HepG2 (cell line): Measurements from ENCODE around the gene ATP8A2. TPM values are rescaled to one million over a fixed set of nuclear protein-coding genes. Genes with fewer than 3 reads are reported as not detected.

Experiments used
- ATAC-seq: fragments of 200-7000 bp; cut with Tn5 transposase; 3 replicates; pipeline ENCODE4 v1.9.1; 2020; ENCODE audit warnings: mild to moderate bottlenecking, moderate library complexity
- BruUV-seq: library from RNA; stranded (reverse); fragments of 400-500 nt; replicated peaks from 2 replicates; lab custom pipeline; 2021; lab: Mats Ljungman, UMichigan
- CTCF ChIA-PET: fragments of 300-600 bp; formaldehyde crosslinking; extraction: SDS; loops from one replicate; lab custom pipeline; 2021; ENCODE audit warnings: low total read pairs, inconsistent platforms, low intra/inter-chr PET ratio; lab: Yijun Ruan, JAX
- POLR2A ChIA-PET: fragments of 350-600 bp; sonication (Branson Sonifier 250); formaldehyde crosslinking; loops from one replicate; lab custom pipeline; 2020; ENCODE audit warnings: antibody characterized with exemption, inconsistent platforms; lab: Yijun Ruan, JAX
- DNase-seq: peaks from one replicate; pipeline ENCODE4 v3.0.0-alpha.2; 2015; ENCODE audit warnings: low spot score
- FAIRE-seq: peaks from 3 replicates; lab custom pipeline; 2011; peaks lifted over from hg19 to GRCh38; lab: Jason Lieb, UNC
- H2AFZ ChIP-seq: one replicate; pipeline ENCODE4 v1.6.1; 2011; ENCODE audit warnings: low read length, inconsistent platforms
- H3K27ac ChIP-seq: fragments of 300-600 bp; 3 replicates; pipeline ENCODE4 v1.8.0; 2011; ENCODE audit warnings: mixed run types, mild to moderate bottlenecking, mixed read lengths, low read length, inconsistent platforms; ENCODE audit not compliant: insufficient read depth; ENCODE audit errors: extremely low read length
- H3K27me3 ChIP-seq, 2 experiments: fragments of 200-600 bp in 1 of 2; 2 replicates in 1 of 2; 3 replicates in 1 of 2; pipeline versions ENCODE4 v1.6.0 to v1.8.0; 2011; ENCODE audit warnings: low read length in 2 of 2, mild to moderate bottlenecking in 2 of 2, moderate library complexity in 2 of 2, inconsistent platforms in 1 of 2; ENCODE audit not compliant: insufficient read depth in 2 of 2, control insufficient read depth in 1 of 2
- H3K36me3 ChIP-seq, 2 experiments: fragments of 200-600 bp in 1 of 2; replicated peaks in 1 of 2; 2 replicates in 1 of 2; 3 replicates in 1 of 2; pipeline versions ENCODE4 v1.5.1 to v1.8.0; 2011; ENCODE audit warnings: low read length in 2 of 2, inconsistent platforms in 1 of 2; ENCODE audit not compliant: insufficient read depth in 2 of 2, control insufficient read depth in 1 of 2
- H3K4me1 ChIP-seq: 2 replicates; pipeline ENCODE4 v1.5.1; 2012; ENCODE audit warnings: low read length, inconsistent platforms; ENCODE audit not compliant: insufficient read depth
- H3K4me2 ChIP-seq: 2 replicates; pipeline ENCODE4 v1.6.0; 2011; ENCODE audit warnings: low read depth, low read length, inconsistent platforms
- H3K4me3 ChIP-seq, 3 experiments: fragments of 200-600 bp in 1 of 3; sonication (generic), shearing (Covaris generic) in 1 of 3; replicated peaks in 1 of 3; 2 replicates each; pipeline ENCODE4 v1.5.1; 2011 to 2016; ENCODE audit warnings: low read length in 3 of 3, inconsistent platforms in 2 of 3, low read depth in 2 of 3, mild to moderate bottlenecking in 2 of 3, control low read depth in 1 of 3, mixed read lengths in 1 of 3; ENCODE audit not compliant: insufficient read depth in 1 of 3
- H3K79me2 ChIP-seq: one replicate; pipeline ENCODE4 v1.6.1; 2011; ENCODE audit warnings: low read length, inconsistent platforms; ENCODE audit not compliant: insufficient read depth
- H3K9ac ChIP-seq: 2 replicates; pipeline ENCODE4 v1.6.0; 2011; ENCODE audit warnings: mild to moderate bottlenecking, low read depth, low read length, inconsistent platforms; ENCODE audit not compliant: insufficient read depth
- H3K9me3 ChIP-seq: 2 replicates; pipeline ENCODE4 v1.5.1; 2012; ENCODE audit warnings: mild to moderate bottlenecking, low read length
- H4K20me1 ChIP-seq: 2 replicates; pipeline ENCODE4 v1.6.0; 2011; ENCODE audit warnings: inconsistent platforms, mild to moderate bottlenecking, low read length, moderate library complexity; ENCODE audit not compliant: insufficient read depth
- E2F5 ChIP-seq: sonication (generic); formaldehyde crosslinking; conservative IDR thresholded peaks from 2 replicates; pipeline ENCODE4 v1.4.0; 2020; ENCODE audit warnings: missing genetic modification reagents
- IRF2 ChIP-seq: IDR thresholded peaks from 2 replicates; pipeline ENCODE4 v1.6.1; 2018; ENCODE audit warnings: missing genetic modification reagents, missing compliant biosample characterization
- MYC ChIP-seq: sonication (generic); formaldehyde crosslinking; IDR thresholded peaks from 2 replicates; pipeline ENCODE4 v1.9.0; 2021; ENCODE audit warnings: missing genetic modification reagents, borderline replicate concordance
- PAF1 ChIP-seq: IDR thresholded peaks from 2 replicates; pipeline ENCODE4 v1.6.1; 2016; ENCODE audit warnings: missing genetic modification reagents, missing compliant biosample characterization
- SCMH1 ChIP-seq: sonication (generic); formaldehyde crosslinking; IDR thresholded peaks from 2 replicates; pipeline ENCODE4 v1.9.0; 2021; ENCODE audit warnings: missing genetic modification reagents, mild to moderate bottlenecking, borderline replicate concordance
- TBL1XR1 ChIP-seq: fragments of 150-350 bp; IDR thresholded peaks from 2 replicates; pipeline ENCODE4 v1.6.1; 2014; ENCODE audit warnings: borderline replicate concordance, low read length; ENCODE audit not compliant: partially characterized antibody
- UBTF ChIP-seq: sonication (generic); formaldehyde crosslinking; IDR thresholded peaks from 2 replicates; pipeline ENCODE4 v1.4.0; 2020; ENCODE audit warnings: mild to moderate bottlenecking, missing genetic modification reagents
- ZBTB1 ChIP-seq: sonication (generic); formaldehyde crosslinking; IDR thresholded peaks from 2 replicates; pipeline ENCODE4 v1.4.0; 2020; ENCODE audit warnings: missing genetic modification reagents, borderline replicate concordance
- ZBTB21 ChIP-seq: sonication (generic); formaldehyde crosslinking; IDR thresholded peaks from 2 replicates; pipeline ENCODE4 v1.4.0; 2020; ENCODE audit warnings: missing genetic modification reagents
- ZFP82 ChIP-seq: sonication (generic); formaldehyde crosslinking; IDR thresholded peaks from 2 replicates; pipeline ENCODE4 v1.5.1; 2020; ENCODE audit warnings: mild to moderate bottlenecking, missing genetic modification reagents, borderline replicate concordance
- ZNF20 ChIP-seq: sonication (generic); formaldehyde crosslinking; IDR thresholded peaks from 2 replicates; pipeline ENCODE4 v1.4.0; 2020; ENCODE audit warnings: mild to moderate bottlenecking, moderate library complexity, missing genetic modification reagents
- ZNF451 ChIP-seq: sonication (generic); formaldehyde crosslinking; IDR thresholded peaks from 2 replicates; pipeline ENCODE4 v1.5.0; 2020; ENCODE audit warnings: mild to moderate bottlenecking, missing genetic modification reagents
- ZNF567 ChIP-seq: sonication (generic); formaldehyde crosslinking; IDR thresholded peaks from 2 replicates; pipeline ENCODE4 v1.8.1; 2023; ENCODE audit warnings: mild to moderate bottlenecking, missing genetic modification reagents, borderline replicate concordance
- ZNF607 ChIP-seq: sonication (generic); formaldehyde crosslinking; IDR thresholded peaks from 2 replicates; pipeline ENCODE4 v1.5.1; 2020; ENCODE audit warnings: missing genetic modification reagents, mild to moderate bottlenecking, borderline replicate concordance
- in situ Hi-C: cut with HindIII; loops from 2 replicates; pipeline ENCODE4 v1.10.0; 2017; ENCODE audit warnings: low pct_unique_long_range_greater_than_20kb; ENCODE audit not compliant: extremely low pct_ligation_motif_present
- intact Hi-C: fragments of 100-400 bp; cut with micrococcal nuclease; formaldehyde crosslinking; loops from one replicate; pipeline ENCODE4 v1.10.0; 2022; ENCODE audit not compliant: unreplicated experiment
- polyA plus RNA-seq, 8 experiments: library from polyadenylated mRNA; depleted of rRNA in 3 of 8; stranded (reverse) in 7 of 8; unstranded in 1 of 8; fragments of >200 nt; fragmentation: Illumina TruSeq in 4 of 8; extraction: Trizol in 4 of 8; gene quantifications; 2 replicates each; pipeline versions ENCODE4 v1.2.1 to v1.2.3, GENCODE V29; 2011 to 2016; ENCODE audit warnings: low read depth in 4 of 8, missing spikeins in 1 of 8, mixed read lengths in 1 of 8; ENCODE audit not compliant: insufficient read depth in 1 of 8
- total RNA-seq, 5 experiments: library from RNA; depleted of rRNA; stranded (reverse); fragments of >200 nt; fragmentation: Illumina TruSeq; extraction: Trizol; gene quantifications; 2 replicates each; pipeline ENCODE4 v1.2.3, GENCODE V29; 2016; ENCODE audit warnings: low read depth in 1 of 5
- TF ChIP-seq, protein P1 (sequence below): IDR thresholded peaks from 2 replicates; pipeline ENCODE4 v1.6.1; 2012; ENCODE audit warnings: inconsistent platforms

The ATP8A2 gene
- total and polyA plus RNA-seq, 2 of the 13 experiments (the other 11 are each of a cell fraction or from before 2014, with no cell fraction given): 0.09 TPM; not detected in 1

- Histone ChIP-seq H2AFZ (no peak overlapping the region), H3K4me2 (no peak overlapping the region), H4K20me1 (no peaks in the 10 kb centered on the region), H3K36me3 (no peaks in the 10 kb centered on the region), H3K79me2 (no peaks in the 10 kb centered on the region), H3K4me3 (no peak overlapping the region), H3K27ac (no peak overlapping the region), H3K4me1 (no peaks in the 10 kb centered on the region), H3K27me3 (no peaks in the 10 kb centered on the region; a peak in 2 of 5 replicates), H3K9me3 (no peaks in the 10 kb centered on the region), H3K9ac (no peak overlapping the region)
- POLR2A ChIA-PET: no interaction called here
- ATAC-seq (no peak), FAIRE-seq (no peak), DNase-seq (no peak)
- no TSS peak for BruUV-seq
- intact Hi-C loops (no loop called here), in situ Hi-C loops (no loop called here)
- CTCF ChIA-PET: no interaction called here
- TF ChIP-seq UBTF (CRISPR knock-in tag) (no peak), MYC (no peak), ZNF20 (CRISPR knock-in tag) (no peak), TBL1XR1 (no peak), ZFP82 (CRISPR knock-in tag) (no peak), ZNF567 (no peak), ZBTB1 (CRISPR knock-in tag) (no peak), ZNF451 (CRISPR knock-in tag) (no peak), PAF1 (no peak), SCMH1 (CRISPR knock-in tag) (no peak), IRF2 (CRISPR knock-in tag) (no peak), ZBTB21 (CRISPR knock-in tag) (no peak), ZNF607 (CRISPR knock-in tag) (no peak), E2F5 (CRISPR knock-in tag) (no peak)
- TF ChIP-seq, protein P1, sequence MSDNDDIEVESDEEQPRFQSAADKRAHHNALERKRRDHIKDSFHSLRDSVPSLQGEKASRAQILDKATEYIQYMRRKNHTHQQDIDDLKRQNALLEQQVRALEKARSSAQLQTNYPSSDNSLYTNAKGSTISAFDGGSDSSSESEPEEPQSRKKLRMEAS: no peak
Measured at GRCh38 chr13:25910991-25911419, 539.2 kb downstream of the ATP8A2 start.
